GM13977 (cell line): ENCODE results near the gene TTC39A.

ENCODE experiments used
- DNase-seq: peaks from one replicate; pipeline ENCODE4 v3.0.0; 2012; ENCODE audit warnings: low spot score
- in situ Hi-C: fragments of 300-500 bp; cut with MboI; formaldehyde crosslinking; loops from one replicate; pipeline ENCODE4 v1.12.0; 2022; ENCODE audit warnings: low sequenced_read_pairs, low pct_unique_long_range_greater_than_20kb, mixed read lengths, inconsistent platforms; ENCODE audit not compliant: unreplicated experiment
- TF ChIP-seq, protein P1 (sequence below): IDR thresholded peaks from 2 replicates; pipeline ENCODE4 v1.5.1; 2012; ENCODE audit warnings: mild to moderate bottlenecking, control low read depth; ENCODE audit not compliant: insufficient read depth; ENCODE audit errors: extremely low read depth, missing control alignments

Gene TTC39A

DNA sequence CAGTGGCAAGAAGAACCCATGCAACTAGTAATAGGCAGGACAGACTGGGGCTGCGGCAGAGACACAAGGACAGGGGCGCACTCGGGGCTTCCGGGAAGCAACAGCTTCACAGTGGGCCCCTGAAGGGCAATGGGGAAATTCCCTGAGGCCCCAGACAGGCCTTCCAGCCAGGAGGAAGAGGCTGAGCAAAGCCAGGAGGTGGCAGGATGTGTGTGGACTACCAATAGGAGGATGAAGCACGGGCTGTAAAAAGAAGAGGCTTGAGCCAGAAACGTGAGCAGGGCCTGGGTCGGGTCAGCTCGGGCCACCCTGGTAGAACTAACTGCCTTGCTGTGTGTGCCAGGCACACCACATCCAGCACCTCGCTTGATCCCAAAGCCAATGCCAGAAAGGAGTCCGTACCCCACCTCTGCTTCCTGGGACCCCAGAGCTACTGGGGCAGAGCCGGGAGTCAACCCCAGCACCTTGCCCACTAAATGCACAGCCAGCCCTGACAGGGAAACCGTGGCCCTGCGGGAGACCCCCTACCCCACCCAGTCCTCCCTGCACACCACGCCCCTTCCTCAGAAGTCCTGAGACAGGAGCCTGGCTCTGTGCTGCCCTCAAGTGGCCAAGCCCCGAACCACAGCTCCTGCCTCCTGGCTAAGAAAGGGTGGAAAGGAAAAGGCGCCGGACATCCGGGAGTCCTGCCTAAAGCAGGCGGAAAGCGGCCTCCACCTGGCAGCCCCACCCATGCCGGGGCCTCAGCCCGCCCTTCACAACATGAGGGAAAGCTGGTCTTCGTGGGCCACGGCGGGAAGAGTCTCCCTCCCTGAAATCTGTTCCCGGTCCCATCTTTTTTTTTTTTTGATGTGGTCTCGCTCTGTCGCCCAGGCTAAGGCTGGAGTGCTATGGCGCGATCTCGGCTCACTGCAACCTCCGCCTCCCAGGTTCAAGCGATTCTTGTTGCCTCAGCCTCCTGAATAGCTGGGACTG, 33.7 kb downstream of the TTC39A start:
- in situ Hi-C loops = no loop called here
- peak; percentile 80 for DNase-seq
- TF ChIP-seq, protein P1, sequence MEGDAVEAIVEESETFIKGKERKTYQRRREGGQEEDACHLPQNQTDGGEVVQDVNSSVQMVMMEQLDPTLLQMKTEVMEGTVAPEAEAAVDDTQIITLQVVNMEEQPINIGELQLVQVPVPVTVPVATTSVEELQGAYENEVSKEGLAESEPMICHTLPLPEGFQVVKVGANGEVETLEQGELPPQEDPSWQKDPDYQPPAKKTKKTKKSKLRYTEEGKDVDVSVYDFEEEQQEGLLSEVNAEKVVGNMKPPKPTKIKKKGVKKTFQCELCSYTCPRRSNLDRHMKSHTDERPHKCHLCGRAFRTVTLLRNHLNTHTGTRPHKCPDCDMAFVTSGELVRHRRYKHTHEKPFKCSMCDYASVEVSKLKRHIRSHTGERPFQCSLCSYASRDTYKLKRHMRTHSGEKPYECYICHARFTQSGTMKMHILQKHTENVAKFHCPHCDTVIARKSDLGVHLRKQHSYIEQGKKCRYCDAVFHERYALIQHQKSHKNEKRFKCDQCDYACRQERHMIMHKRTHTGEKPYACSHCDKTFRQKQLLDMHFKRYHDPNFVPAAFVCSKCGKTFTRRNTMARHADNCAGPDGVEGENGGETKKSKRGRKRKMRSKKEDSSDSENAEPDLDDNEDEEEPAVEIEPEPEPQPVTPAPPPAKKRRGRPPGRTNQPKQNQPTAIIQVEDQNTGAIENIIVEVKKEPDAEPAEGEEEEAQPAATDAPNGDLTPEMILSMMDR = peak; percentile 96

DNA sequence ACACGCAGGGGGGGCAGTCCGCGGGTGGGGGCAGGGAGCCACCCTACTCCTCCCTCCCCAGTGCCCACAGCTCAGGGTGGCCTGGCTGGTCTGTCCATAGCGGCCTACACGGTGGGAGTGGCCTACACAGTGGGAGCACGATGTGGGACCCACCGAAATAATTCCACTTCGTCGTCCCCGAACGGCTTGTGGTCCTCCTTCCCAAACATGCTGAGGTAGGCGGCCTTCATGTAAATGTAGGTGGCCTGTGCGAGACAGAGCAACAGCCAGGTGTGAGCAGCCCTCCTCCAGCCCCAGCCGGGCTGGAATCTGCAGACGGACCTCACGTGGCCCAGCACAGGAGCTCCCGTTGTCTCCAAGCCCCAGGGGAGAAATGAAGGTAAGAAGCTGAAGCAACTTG, 34.4 kb downstream of the TTC39A start:
- no peak for DNase-seq
- TF ChIP-seq, protein P1 = no peak
- in situ Hi-C loops = no loop called here

DNA sequence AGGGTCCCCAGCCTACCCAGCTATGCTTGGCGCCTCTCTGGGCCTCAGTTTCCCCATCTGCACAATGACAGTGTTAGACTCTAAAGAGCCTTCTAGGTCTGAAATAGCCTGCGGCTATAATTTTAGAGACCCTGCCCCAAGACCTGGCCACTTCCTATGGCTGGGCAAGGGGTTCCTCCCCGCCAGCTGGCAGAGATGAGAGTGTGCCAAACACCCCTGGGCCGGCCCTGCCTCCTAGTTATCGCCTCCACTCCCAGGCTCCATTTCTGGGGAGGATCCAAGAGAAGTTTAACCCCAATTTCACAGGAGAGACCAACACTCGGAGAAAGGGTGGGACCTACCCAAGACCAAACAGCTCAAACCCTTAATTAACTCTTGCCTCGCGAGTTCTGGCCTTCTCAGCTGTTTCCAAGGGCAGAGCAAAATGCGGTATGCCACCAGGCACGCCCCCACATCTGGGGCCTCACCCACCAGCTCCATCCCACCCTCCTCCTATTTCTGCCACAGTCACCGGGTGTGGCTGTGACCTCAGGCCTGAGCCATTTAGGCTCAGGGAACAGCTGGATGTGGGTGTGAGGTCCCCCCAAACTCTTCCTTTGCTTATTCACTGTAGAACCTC, 35.7 kb downstream of the TTC39A start:
- in situ Hi-C loops = no loop called here
- TF ChIP-seq, protein P1 = no peak
- no peak for DNase-seq

DNA sequence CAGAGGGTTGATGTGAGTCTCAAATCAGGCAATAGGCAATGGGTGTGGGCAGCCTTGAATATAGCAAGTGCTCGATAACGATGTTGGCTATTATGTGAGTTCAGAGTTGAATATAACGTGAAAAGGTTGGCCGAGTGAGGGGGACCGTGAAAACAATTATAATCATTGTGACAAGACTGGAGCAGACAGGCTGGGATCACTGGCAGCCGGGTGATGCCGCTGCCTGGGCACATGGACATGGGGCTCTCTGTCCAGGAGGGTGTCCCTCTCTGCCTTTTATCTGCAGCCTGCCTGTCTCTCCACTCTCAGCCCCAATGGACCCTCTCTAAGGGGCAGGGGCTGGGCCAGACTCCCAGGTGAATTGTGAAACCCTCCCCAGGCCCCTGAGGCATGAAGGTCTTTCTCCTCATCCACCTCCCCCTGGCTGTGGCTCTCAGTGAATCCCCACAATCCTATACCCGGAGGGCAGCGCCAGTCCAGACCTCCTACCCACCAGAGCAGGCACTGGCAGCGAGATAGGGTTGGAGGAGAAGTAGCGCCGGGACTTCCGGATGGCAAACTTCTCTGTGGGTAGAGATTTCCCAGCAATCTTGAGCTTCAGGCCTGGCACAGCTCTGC, 36.4 kb downstream of the TTC39A start:
- DNase-seq = no peak
- in situ Hi-C loops = no loop called here
- TF ChIP-seq, protein P1 = no peak

DNA sequence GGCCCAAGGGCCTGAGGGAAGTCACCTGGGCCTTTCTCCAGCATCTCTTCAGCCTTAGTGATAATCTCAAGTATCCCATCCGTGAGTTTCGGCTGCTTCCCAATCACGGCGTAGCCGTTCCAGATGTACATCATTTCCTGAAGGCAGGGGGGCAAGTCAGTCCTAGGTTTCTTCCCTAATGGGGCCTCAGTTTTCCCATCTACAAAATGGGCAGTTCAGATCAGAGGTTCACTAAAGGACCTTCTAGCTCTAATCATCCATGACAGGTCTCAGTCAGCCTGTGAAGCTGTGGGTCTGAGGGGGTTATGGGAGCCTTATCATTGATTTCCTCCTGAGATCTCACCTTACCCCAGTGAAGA, 39.9 kb downstream of the TTC39A start:
- TF ChIP-seq, protein P1 = no peak
- in situ Hi-C loops = no loop called here
- no peak for DNase-seq

DNA sequence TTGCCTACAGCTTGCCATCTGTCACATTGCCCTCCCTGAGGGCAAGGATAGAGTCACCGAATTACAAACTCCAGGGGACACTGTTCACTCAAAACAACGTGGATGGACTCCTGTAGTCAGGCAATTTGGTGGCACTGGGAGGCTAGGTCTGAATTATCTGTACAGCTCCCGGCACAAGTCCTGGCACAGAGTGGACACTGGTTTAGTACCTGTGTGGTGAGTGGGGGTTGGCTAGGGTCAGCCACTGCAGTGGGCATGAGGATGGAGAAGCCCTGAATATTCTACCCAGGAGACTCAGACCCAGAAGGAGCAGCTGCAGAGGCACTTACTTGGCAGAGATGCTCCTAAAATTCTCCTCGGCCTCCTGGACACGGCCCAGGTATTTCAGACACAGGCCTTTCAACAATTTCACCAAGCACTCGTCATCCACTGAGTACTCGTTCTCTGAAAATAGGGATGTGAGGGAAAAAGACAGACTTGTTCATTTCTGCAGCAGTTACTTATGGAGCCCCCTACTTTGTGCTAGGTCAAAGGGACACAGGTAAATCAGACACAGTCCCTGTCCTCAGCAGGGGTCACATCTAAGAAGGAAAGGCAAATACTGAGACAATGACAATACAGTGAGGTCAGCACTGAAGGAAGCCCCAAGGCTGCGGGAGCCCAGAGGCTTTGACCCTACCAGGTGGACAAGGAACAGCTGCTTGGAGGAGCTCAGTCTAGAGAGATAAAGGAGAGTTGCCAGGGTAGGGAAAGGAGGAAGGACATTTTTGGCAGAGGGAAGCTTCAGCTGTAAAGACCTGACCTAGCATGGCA, 40.5 kb downstream of the TTC39A start:
- no peak for DNase-seq
- in situ Hi-C loops = no loop called here
- TF ChIP-seq, protein P1 = no peak
